Measurements from ENCODE around the gene RIMKLA. TPM values are rescaled to one million over a fixed set of nuclear protein-coding genes. Genes with fewer than 3 reads are reported as not detected.

RIMKLA gene
- 25.4 TPM for total RNA-seq

GRCh38 chr1:42380586-42381279 lies at the start of gene RIMKLA:
RIMKLA (plus strand) TSS chr1:42380792; CDS start chr1:42380935, 143 bp downstream.

GRCh38 chr1:42335050-42335808 lies 45.4 kb upstream of the RIMKLA start, which contains the start of gene FOXJ3:
FOXJ3 (minus strand) TSS chr1:42335235; CDS start chr1:42311093, 24,142 bp downstream.

GRCh38 chr1:42456010-42456753 lies 75.6 kb downstream of the RIMKLA start, which contains the start of the genes PPCS and ZMYND12:
PPCS (plus strand) TSS chr1:42456543; CDS start chr1:42456566, 23 bp downstream.
ZMYND12 (minus strand) TSS chr1:42456022; CDS start chr1:42455997, 25 bp downstream.

GRCh38 chr1:42462828-42463763 lies 82.5 kb downstream of the RIMKLA start, which contains the start of gene CCDC30:
CCDC30 (plus strand) TSS chr1:42463286; CDS start chr1:42480552, 17,266 bp downstream.

Other genes with a start within 250 kb of the RIMKLA start
- not detected for gene GUCA2B, start 227.4 kb upstream of the RIMKLA start, total RNA-seq
- gene GUCA2A, start 216.0 kb upstream of the RIMKLA start, total RNA-seq, result not detected
- gene FOXJ3, start 45.6 kb upstream of the RIMKLA start, total RNA-seq, result 65.5 TPM
- 1.6 TPM for gene ZMYND12, start 75.2 kb downstream of the RIMKLA start, total RNA-seq
- gene PPCS, start 75.8 kb downstream of the RIMKLA start, total RNA-seq, result 44.5 TPM
- gene CCDC30, start 82.5 kb downstream of the RIMKLA start, total RNA-seq, result 30.7 TPM

Measured in diencephalon (tissue), 1 donor.